ENCODE measurements around the gene HPSE. TPM values are rescaled to one million over a fixed set of nuclear protein-coding genes. Genes with fewer than 3 reads are reported as not detected.

The HPSE gene
- total RNA-seq, 1 experiment from 2014 or later: 12.6 TPM

GRCh38 chr4:83339573-83339972, 4.9 kb upstream of the HPSE start:
- H4K20me1 ChIP-seq (ENCODE audit: insufficient read depth): no peaks in the 10 kb centered on the region
- ChIA-PET CTCF (no interaction called here), RAD21 (ENCODE audit: low non-redundant PET in 1 of 2, low total read pairs in 2 of 2, uncharacterized antibody in 2 of 2, unreplicated experiment in 2 of 2) (no interaction called here), POLR2A (no interaction called here)
- H3K27ac ChIP-seq (ENCODE audit: low read depth, low read length): no peak overlapping the region
- no peak overlapping the region for H2AFZ ChIP-seq (ENCODE audit: low read depth, low read length, poor library complexity, severe bottlenecking)
- no peak overlapping the region for H3K4me2 ChIP-seq (ENCODE audit: low read length)
- intact Hi-C loops (cut with micrococcal nuclease): no loop called here
- H3K9ac ChIP-seq (ENCODE audit: low read length): no peak overlapping the region
- no peaks in the 10 kb centered on the region for H3K36me3 ChIP-seq (ENCODE audit: control insufficient read depth in 1 of 2, insufficient read depth in 2 of 2, low read length in 2 of 2)
- H3K79me2 ChIP-seq (ENCODE audit: insufficient read depth, low read length): no peaks in the 10 kb centered on the region
- peaks cover 6 to 12% of the 10 kb centered on the region in 2 experiments; a peak in 3 of 4 replicates for H3K4me1 ChIP-seq (ENCODE audit: control insufficient read depth in 1 of 2, insufficient read depth in 2 of 2, low read length in 2 of 2)
- no peaks in the 10 kb centered on the region for H3K9me3 ChIP-seq (ENCODE audit: control insufficient read depth in 1 of 2, insufficient read depth in 1 of 2, low read depth in 1 of 2, low read length in 2 of 2)
- no peak overlapping the region for H3K4me3 ChIP-seq (replicated peaks in 1 of 2; ENCODE audit: low read depth in 1 of 2, low read length in 2 of 2)
- BruUV-seq (replicated peaks): no TSS peak
- no peaks in the 10 kb centered on the region for H3K9me2 ChIP-seq (ENCODE audit: insufficient read depth)
- DNase-seq (ENCODE audit: low read depth, low spot score) (no peak), ATAC-seq (no peak)
- H3K27me3 ChIP-seq (ENCODE audit: insufficient read depth, low read length): no peaks in the 10 kb centered on the region
- TF ChIP-seq YY1 (IDR thresholded peaks at IDR 0.05; ENCODE audit: extremely low read depth, insufficient replicate concordance, low read depth, low read length): no peak
- no peak for TF ChIP-seq TCF7L2 (IDR thresholded peaks at IDR 0.05; ENCODE audit: borderline replicate concordance, extremely low read depth, insufficient read depth, insufficient read length)

- Histone ChIP-seq H3K27me3 (ENCODE audit: insufficient read depth, low read length) (no peaks in the 10 kb centered on the region), H3K9me3 (ENCODE audit: control insufficient read depth in 1 of 2, insufficient read depth in 1 of 2, low read depth in 1 of 2, low read length in 2 of 2) (no peaks in the 10 kb centered on the region), H3K4me1 (ENCODE audit: control insufficient read depth in 1 of 2, insufficient read depth in 2 of 2, low read length in 2 of 2) (peaks cover 9 to 20% of the 10 kb centered on the region in 2 experiments; a peak in 3 of 4 replicates), H3K36me3 (ENCODE audit: control insufficient read depth in 1 of 2, insufficient read depth in 2 of 2, low read length in 2 of 2) (no peaks in the 10 kb centered on the region), H3K27ac (ENCODE audit: low read depth, low read length) (no peak overlapping the region), H3K79me2 (ENCODE audit: insufficient read depth, low read length) (no peaks in the 10 kb centered on the region), H4K20me1 (ENCODE audit: insufficient read depth) (no peaks in the 10 kb centered on the region), H3K4me3 (replicated peaks in 1 of 2; ENCODE audit: low read depth in 1 of 2, low read length in 2 of 2) (no peak overlapping the region), H3K4me2 (ENCODE audit: low read length) (peak overlapping the region; percentile 91), H2AFZ (ENCODE audit: low read depth, low read length, poor library complexity, severe bottlenecking) (peak overlapping the region; percentile 81), H3K9me2 (ENCODE audit: insufficient read depth) (no peaks in the 10 kb centered on the region), H3K9ac (ENCODE audit: low read length) (no peak overlapping the region)
- intact Hi-C loops (cut with micrococcal nuclease): no loop called here
- ATAC-seq (no peak), DNase-seq (ENCODE audit: low read depth, low spot score) (no peak)
- TF ChIP-seq POLR2AphosphoS5 (IDR thresholded peaks at IDR 0.05; ENCODE audit: low read depth, low read length): no peak
- TF ChIP-seq RAD21 (IDR thresholded peaks at IDR 0.05; ENCODE audit: low read depth): no peak
- TF ChIP-seq, protein P1, sequence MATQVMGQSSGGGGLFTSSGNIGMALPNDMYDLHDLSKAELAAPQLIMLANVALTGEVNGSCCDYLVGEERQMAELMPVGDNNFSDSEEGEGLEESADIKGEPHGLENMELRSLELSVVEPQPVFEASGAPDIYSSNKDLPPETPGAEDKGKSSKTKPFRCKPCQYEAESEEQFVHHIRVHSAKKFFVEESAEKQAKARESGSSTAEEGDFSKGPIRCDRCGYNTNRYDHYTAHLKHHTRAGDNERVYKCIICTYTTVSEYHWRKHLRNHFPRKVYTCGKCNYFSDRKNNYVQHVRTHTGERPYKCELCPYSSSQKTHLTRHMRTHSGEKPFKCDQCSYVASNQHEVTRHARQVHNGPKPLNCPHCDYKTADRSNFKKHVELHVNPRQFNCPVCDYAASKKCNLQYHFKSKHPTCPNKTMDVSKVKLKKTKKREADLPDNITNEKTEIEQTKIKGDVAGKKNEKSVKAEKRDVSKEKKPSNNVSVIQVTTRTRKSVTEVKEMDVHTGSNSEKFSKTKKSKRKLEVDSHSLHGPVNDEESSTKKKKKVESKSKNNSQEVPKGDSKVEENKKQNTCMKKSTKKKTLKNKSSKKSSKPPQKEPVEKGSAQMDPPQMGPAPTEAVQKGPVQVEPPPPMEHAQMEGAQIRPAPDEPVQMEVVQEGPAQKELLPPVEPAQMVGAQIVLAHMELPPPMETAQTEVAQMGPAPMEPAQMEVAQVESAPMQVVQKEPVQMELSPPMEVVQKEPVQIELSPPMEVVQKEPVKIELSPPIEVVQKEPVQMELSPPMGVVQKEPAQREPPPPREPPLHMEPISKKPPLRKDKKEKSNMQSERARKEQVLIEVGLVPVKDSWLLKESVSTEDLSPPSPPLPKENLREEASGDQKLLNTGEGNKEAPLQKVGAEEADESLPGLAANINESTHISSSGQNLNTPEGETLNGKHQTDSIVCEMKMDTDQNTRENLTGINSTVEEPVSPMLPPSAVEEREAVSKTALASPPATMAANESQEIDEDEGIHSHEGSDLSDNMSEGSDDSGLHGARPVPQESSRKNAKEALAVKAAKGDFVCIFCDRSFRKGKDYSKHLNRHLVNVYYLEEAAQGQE (IDR thresholded peaks at IDR 0.05; ENCODE audit: low read depth): no peak
- TF ChIP-seq CBX3 (IDR thresholded peaks at IDR 0.05; ENCODE audit: low read depth): no peak
- TF ChIP-seq EZH2phosphoT487 (IDR thresholded peaks at IDR 0.05; ENCODE audit: borderline replicate concordance): no peak
- TF ChIP-seq ELF1 (IDR thresholded peaks at IDR 0.05; ENCODE audit: borderline replicate concordance, low read depth): no peak
- no peak for TF ChIP-seq SRF (IDR thresholded peaks at IDR 0.05; ENCODE audit: low read depth)
- no TSS peak for BruUV-seq (replicated peaks)
- ChIA-PET RAD21 (ENCODE audit: low non-redundant PET in 1 of 2, low total read pairs in 2 of 2, uncharacterized antibody in 2 of 2, unreplicated experiment in 2 of 2) (no interaction called here), POLR2A (no interaction called here), CTCF (interaction anchor here (0.7 kb wide), 2 partner anchors 9 to 13 kb away, joined by 3 read pairs; no protein-coding TSS in a partner anchor)
Observed at GRCh38 chr4:83335701-83336100, 1.1 kb upstream of the HPSE start.
